ENCODE results near the gene CALR3. TPM values are rescaled to one million over a fixed set of nuclear protein-coding genes. Genes with fewer than 3 reads are reported as not detected.
"Not testable (repeated sequence)": the region's sequence is repeated elsewhere in the genome, so short reads cannot be mapped to it uniquely, and the experiment has no call there.

Gene CALR3
- total RNA-seq, 2 experiments from 2014 or later, result not detected

- Mint-ChIP-seq H3K27ac (no peak overlapping the region), H3K4me1 (ENCODE audit: low read depth) (no peaks in the 10 kb centered on the region), H3K9me3 (no peaks in the 10 kb centered on the region), H3K36me3 (ENCODE audit: low read depth) (peaks cover 8% of the 10 kb centered on the region), H3K4me3 (no peak overlapping the region), H3K27me3 (no peaks in the 10 kb centered on the region)
- Histone ChIP-seq H3K4me3 (ENCODE audit: low read length) (no peak overlapping the region), H3K36me3 (ENCODE audit: insufficient read depth, low read length) (peaks cover 8% of the 10 kb centered on the region), H3K27ac (ENCODE audit: low read depth in 1 of 2, low read length in 2 of 2) (no peak overlapping the region), H3K9me3 (ENCODE audit: control insufficient read depth in 1 of 2, insufficient read depth in 1 of 2, low read length in 2 of 2) (no peaks in the 10 kb centered on the region), H3K4me1 (ENCODE audit: insufficient read depth, low read length) (no peaks in the 10 kb centered on the region), H3K27me3 (ENCODE audit: control insufficient read depth in 1 of 2, insufficient read depth in 2 of 2, low read length in 2 of 2) (no peaks in the 10 kb centered on the region)
- TF ChIP-seq, protein P1, sequence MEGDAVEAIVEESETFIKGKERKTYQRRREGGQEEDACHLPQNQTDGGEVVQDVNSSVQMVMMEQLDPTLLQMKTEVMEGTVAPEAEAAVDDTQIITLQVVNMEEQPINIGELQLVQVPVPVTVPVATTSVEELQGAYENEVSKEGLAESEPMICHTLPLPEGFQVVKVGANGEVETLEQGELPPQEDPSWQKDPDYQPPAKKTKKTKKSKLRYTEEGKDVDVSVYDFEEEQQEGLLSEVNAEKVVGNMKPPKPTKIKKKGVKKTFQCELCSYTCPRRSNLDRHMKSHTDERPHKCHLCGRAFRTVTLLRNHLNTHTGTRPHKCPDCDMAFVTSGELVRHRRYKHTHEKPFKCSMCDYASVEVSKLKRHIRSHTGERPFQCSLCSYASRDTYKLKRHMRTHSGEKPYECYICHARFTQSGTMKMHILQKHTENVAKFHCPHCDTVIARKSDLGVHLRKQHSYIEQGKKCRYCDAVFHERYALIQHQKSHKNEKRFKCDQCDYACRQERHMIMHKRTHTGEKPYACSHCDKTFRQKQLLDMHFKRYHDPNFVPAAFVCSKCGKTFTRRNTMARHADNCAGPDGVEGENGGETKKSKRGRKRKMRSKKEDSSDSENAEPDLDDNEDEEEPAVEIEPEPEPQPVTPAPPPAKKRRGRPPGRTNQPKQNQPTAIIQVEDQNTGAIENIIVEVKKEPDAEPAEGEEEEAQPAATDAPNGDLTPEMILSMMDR (IDR thresholded peaks at IDR 0.05), result no peak
- intact Hi-C loops (cut with DNase I, micrococcal nuclease), result no loop called here
- ChIA-PET CTCF (no interaction called here), POLR2A (no interaction called here)
- ATAC-seq (ENCODE audit: poor library complexity) (no peak), DNase-seq (no peak)
These were observed 12.6 kb upstream of the CALR3 start for GRCh38 chr19:16508546-16508945.

DNA sequence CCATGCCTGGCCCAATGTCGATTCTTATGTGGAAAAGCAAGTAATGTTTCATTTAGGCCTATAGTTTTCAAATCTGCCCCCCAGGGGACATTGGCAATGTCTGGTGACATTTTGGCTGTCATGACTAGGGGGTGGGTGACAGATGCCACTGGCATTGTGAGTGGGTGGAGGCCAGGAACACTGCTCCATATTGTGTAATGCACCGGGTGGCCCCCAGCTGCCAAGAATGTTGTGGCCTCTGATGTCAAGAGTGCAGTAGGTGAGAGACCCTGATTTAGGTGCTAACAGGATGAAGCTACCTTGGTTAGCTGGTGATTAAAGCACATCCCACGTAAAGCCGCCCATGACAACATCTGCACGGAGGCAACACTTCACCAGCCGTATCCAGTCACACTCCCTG, 11.0 kb upstream of the CALR3 start:
- no peaks in the 10 kb centered on the region for H3K4me1 Mint-ChIP-seq (ENCODE audit: low read depth)

GRCh38 chr19:16506161-16506560, 10.2 kb upstream of the CALR3 start:
- H3K27me3 ChIP-seq (ENCODE audit: control insufficient read depth in 1 of 2, insufficient read depth in 2 of 2, low read length in 2 of 2); POLR2A ChIA-PET; H3K4me3 ChIP-seq (ENCODE audit: low read length); ATAC-seq (ENCODE audit: poor library complexity); H3K27ac Mint-ChIP-seq; H3K27me3 Mint-ChIP-seq; H3K4me3 Mint-ChIP-seq; DNase-seq; H3K9me3 ChIP-seq (ENCODE audit: control insufficient read depth in 1 of 2, insufficient read depth in 1 of 2, low read length in 2 of 2); H3K4me1 Mint-ChIP-seq (ENCODE audit: low read depth); H3K36me3 Mint-ChIP-seq (ENCODE audit: low read depth); H3K9me3 Mint-ChIP-seq; H3K27ac ChIP-seq (ENCODE audit: low read depth in 1 of 2, low read length in 2 of 2); intact Hi-C loops (cut with DNase I, micrococcal nuclease); H3K4me1 ChIP-seq (ENCODE audit: insufficient read depth, low read length); CTCF ChIA-PET: not testable (repeated sequence)
- peaks cover 12% of the 10 kb centered on the region for H3K36me3 ChIP-seq (ENCODE audit: insufficient read depth, low read length)

More for the DNA sequence above, 11.0 kb upstream of the CALR3 start:
- CTCF ChIA-PET, result no interaction called here
- Histone ChIP-seq H3K27me3 (ENCODE audit: control insufficient read depth in 1 of 2, insufficient read depth in 2 of 2, low read length in 2 of 2) (no peaks in the 10 kb centered on the region), H3K27ac (ENCODE audit: low read depth in 1 of 2, low read length in 2 of 2) (no peak overlapping the region), H3K4me1 (ENCODE audit: insufficient read depth, low read length) (no peaks in the 10 kb centered on the region), H3K4me3 (ENCODE audit: low read length) (no peak overlapping the region), H3K9me3 (ENCODE audit: control insufficient read depth in 1 of 2, insufficient read depth in 1 of 2, low read length in 2 of 2) (no peaks in the 10 kb centered on the region), H3K36me3 (ENCODE audit: insufficient read depth, low read length) (peaks cover 12% of the 10 kb centered on the region)
- Mint-ChIP-seq H3K9me3 (no peaks in the 10 kb centered on the region), H3K36me3 (ENCODE audit: low read depth) (peaks cover 8% of the 10 kb centered on the region), H3K4me3 (no peak overlapping the region), H3K27me3 (no peaks in the 10 kb centered on the region), H3K27ac (no peak overlapping the region)
- POLR2A ChIA-PET, result no interaction called here
- ATAC-seq (ENCODE audit: poor library complexity) (no peak), DNase-seq (no peak)
- TF ChIP-seq, protein P1 (IDR thresholded peaks at IDR 0.05), result no peak
- intact Hi-C loops (cut with DNase I, micrococcal nuclease), result no loop called here

DNA sequence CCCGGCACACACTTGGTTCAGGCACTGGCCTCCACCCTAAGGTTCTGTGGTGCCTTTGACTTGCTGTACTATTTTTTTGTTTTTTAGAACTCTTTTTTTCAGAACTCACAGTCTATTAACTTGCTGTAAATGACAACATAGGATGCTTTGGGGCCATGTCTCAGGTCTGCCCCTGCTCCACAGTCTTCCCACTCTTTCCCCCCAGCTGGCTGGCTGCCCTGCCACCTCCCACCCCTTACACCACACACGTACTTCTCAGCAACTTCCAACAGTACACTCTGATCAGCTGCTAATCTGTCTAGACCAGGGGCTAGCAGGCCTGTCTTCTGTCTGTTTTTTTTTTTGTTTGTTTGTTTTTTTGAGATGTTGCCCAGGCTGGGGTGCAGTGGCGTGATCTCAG, 8.3 kb upstream of the CALR3 start:
- TF ChIP-seq, protein P1 (IDR thresholded peaks at IDR 0.05), result no peak
- H3K4me1 Mint-ChIP-seq (ENCODE audit: low read depth), result no peaks in the 10 kb centered on the region
- CTCF ChIA-PET, result no interaction called here

More for the DNA sequence above, 8.3 kb upstream of the CALR3 start:
- Histone ChIP-seq H3K9me3 (ENCODE audit: control insufficient read depth in 1 of 2, insufficient read depth in 1 of 2, low read length in 2 of 2) (no peaks in the 10 kb centered on the region), H3K27ac (ENCODE audit: low read depth in 1 of 2, low read length in 2 of 2) (no peak overlapping the region), H3K4me1 (ENCODE audit: insufficient read depth, low read length) (no peaks in the 10 kb centered on the region), H3K36me3 (ENCODE audit: insufficient read depth, low read length) (peaks cover 9% of the 10 kb centered on the region), H3K4me3 (ENCODE audit: low read length) (no peak overlapping the region), H3K27me3 (ENCODE audit: control insufficient read depth in 1 of 2, insufficient read depth in 2 of 2, low read length in 2 of 2) (no peaks in the 10 kb centered on the region)
- Mint-ChIP-seq H3K4me3 (no peak overlapping the region), H3K36me3 (ENCODE audit: low read depth) (peaks cover 12% of the 10 kb centered on the region), H3K9me3 (no peaks in the 10 kb centered on the region), H3K27ac (no peak overlapping the region), H3K27me3 (no peaks in the 10 kb centered on the region)
- intact Hi-C loops (cut with DNase I, micrococcal nuclease), result no loop called here
- ATAC-seq (ENCODE audit: poor library complexity) (no peak), DNase-seq (no peak)
- POLR2A ChIA-PET, result no interaction called here

Data from CD4-positive, alpha-beta T cell (primary cell).